ENCODE data around the gene LPCAT4.

Gene LPCAT4

GRCh38 chr15:34336231-34336990, 30.6 kb downstream of the LPCAT4 start:
- DNase-seq, result no peak

GRCh38 chr15:34335176-34336032, 31.6 kb downstream of the LPCAT4 start:
- no peak for DNase-seq

- DNase-seq, result no peak
Measured at GRCh38 chr15:34334672-34335071, 32.3 kb downstream of the LPCAT4 start.

- no peak for DNase-seq
Measured at GRCh38 chr15:34332553-34333120, 34.4 kb downstream of the LPCAT4 start.

GRCh38 chr15:34331809-34332208, 35.2 kb downstream of the LPCAT4 start:
- DNase-seq, result no peak

- no peak for DNase-seq
Measured at GRCh38 chr15:34330279-34330678, 36.7 kb downstream of the LPCAT4 start.

GRCh38 chr15:34329006-34329405, 38.0 kb downstream of the LPCAT4 start:
- no peak for DNase-seq

GRCh38 chr15:34327906-34328305, 39.1 kb downstream of the LPCAT4 start:
- no peak for DNase-seq

- DNase-seq, result no peak
Measured at GRCh38 chr15:34325368-34325767, 41.6 kb downstream of the LPCAT4 start.

GRCh38 chr15:34324933-34325332, 42.1 kb downstream of the LPCAT4 start:
- DNase-seq, result no peak

GRCh38 chr15:34323217-34323616, 43.8 kb downstream of the LPCAT4 start:
- no peak for DNase-seq

GRCh38 chr15:34318277-34319079, 48.5 kb downstream of the LPCAT4 start:
- no peak for DNase-seq

- DNase-seq, result no peak
Measured at GRCh38 chr15:34314491-34315490, 52.2 kb downstream of the LPCAT4 start.

- no peak for DNase-seq
Measured at GRCh38 chr15:34311563-34311962, 55.4 kb downstream of the LPCAT4 start.

Data from stimulated activated CD4-positive, alpha-beta T cell treated with anti-CD3 and anti-CD28 coated beads, Interleukin-1b, Interleukin-23, amount 100 ng/mL, for 48 hours (primary cell).